DOHH2 (cell line): Measurements from ENCODE around the gene CDKN2C.

Experiments
- EZH2phosphoT487 ChIP-seq: fragments of 200-600 bp; sonication (generic); IDR thresholded peaks from 2 replicates; pipeline ENCODE4 v1.6.1; 2017; ENCODE audit warnings: borderline replicate concordance, mild to moderate bottlenecking, antibody characterized with exemption, low read length, moderate library complexity, mixed read lengths
- TF ChIP-seq, protein P1 (sequence below): fragments of 200-600 bp; sonication (generic); IDR thresholded peaks from one replicate; pipeline ENCODE4 v1.5.1; 2014; ENCODE audit warnings: antibody characterized with exemption, mild to moderate bottlenecking, low read depth, low read length; ENCODE audit not compliant: poor library complexity, severe bottlenecking

DNA sequence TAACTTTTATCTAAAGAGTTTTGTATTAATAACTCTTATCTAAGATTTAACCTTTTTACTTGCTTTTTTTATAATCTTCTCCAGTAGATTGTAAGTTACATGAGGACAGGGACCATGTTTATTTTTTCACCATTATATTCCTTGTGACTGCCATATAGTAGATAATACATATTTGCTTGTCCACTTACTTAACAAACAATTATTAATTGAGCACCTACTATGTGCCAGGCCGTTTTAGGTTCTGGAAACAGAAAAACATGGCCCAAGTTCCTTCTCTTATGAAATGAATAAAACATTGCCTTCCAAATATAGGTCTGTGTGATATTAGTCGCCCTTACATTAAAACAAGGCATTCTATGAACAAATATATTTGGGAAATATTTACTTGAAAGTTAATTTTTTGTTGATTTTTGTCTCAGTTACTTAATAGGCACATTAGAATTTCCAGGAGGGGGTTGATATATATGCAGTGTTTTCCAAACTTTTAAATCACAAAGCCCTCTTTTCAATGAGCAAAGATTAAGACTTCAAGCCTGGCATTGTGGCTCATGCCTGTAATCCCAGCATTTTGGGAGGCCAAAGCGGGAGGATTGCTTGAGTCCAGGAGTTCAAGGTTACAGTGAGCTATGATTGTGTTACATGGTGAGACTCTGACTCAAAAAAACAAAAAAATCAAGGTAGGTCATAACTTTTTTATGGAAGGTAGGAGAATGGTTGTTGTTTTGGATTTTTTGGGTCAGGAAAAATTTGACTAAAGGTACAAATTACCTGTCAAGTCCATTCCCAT lies 22.7 kb downstream of the CDKN2C start:
- TF ChIP-seq EZH2phosphoT487, result no peak
- TF ChIP-seq, protein P1, sequence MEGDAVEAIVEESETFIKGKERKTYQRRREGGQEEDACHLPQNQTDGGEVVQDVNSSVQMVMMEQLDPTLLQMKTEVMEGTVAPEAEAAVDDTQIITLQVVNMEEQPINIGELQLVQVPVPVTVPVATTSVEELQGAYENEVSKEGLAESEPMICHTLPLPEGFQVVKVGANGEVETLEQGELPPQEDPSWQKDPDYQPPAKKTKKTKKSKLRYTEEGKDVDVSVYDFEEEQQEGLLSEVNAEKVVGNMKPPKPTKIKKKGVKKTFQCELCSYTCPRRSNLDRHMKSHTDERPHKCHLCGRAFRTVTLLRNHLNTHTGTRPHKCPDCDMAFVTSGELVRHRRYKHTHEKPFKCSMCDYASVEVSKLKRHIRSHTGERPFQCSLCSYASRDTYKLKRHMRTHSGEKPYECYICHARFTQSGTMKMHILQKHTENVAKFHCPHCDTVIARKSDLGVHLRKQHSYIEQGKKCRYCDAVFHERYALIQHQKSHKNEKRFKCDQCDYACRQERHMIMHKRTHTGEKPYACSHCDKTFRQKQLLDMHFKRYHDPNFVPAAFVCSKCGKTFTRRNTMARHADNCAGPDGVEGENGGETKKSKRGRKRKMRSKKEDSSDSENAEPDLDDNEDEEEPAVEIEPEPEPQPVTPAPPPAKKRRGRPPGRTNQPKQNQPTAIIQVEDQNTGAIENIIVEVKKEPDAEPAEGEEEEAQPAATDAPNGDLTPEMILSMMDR, result no peak
